ENCODE results near the gene LDLRAD4.

The LDLRAD4 gene

GRCh38 chr18:13390196-13390595 lies 171.6 kb downstream of the LDLRAD4 start:
- FAIRE-seq (no peak), DNase-seq (ENCODE audit: insufficient read length, low spot score) (no peak)
- no peak for TF ChIP-seq POLR2A (IDR thresholded peaks at IDR 0.05; ENCODE audit: low read depth, low read length)

DNA sequence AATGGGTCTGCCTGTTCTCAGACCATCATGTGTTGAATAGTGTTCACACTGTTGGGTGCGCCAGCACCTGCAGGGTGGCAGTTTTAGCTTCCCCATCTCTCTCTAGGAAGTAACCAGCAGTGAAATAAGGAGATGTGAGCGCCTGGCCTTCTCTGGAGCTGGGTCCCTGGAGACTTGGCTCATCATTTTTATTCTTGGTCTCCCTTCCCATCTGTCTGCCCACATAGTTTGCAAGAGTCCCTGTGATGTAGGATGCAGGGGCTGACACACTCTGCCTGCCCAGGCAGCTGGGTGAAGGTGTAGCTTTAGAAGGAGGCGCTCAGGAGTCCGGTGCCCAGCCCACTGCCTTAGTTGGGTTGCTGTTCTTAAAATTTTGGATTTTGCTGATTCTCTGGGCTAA lies 172.2 kb downstream of the LDLRAD4 start:
- no peak for FAIRE-seq
- DNase-seq (ENCODE audit: insufficient read length, low spot score): no peak
- TF ChIP-seq POLR2A (IDR thresholded peaks at IDR 0.05; ENCODE audit: low read depth, low read length): no peak

DNA sequence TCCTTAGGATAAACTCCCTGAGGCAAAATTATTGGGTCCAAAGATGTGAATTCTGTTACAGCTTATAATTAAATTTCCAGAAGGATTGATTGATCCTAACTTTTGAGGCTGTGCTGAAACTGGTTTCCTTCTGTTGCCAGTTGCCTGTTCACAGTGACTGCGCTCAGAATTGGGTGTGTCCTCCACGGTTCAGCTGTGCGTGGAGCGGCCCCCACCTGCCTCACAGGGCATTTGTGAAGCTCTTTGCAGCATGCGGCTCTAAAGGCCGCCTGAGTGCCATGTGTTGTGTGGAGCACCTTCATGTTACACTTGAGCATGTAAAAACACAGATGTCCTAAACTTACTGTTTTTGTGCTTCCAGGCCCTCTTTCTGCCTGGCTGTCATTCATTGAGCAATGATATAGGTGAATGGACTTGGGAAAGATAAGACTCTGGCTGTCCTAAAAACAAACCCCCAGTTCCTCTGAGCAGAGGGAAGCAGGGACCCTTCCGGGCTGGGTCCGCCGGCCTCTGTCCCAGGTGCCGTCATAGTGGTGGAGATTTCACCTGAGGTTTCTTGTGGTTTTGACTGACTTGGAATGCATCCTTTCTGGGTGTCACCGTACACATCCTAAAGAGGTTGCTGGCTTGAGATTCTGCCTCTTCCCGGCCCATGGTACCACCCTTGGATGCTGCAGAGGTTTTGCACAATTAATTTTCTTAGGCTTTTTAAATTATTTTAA lies 173.6 kb downstream of the LDLRAD4 start:
- FAIRE-seq: no peak
- no peak for DNase-seq (ENCODE audit: insufficient read length, low spot score)
- TF ChIP-seq POLR2A (IDR thresholded peaks at IDR 0.05; ENCODE audit: low read depth, low read length): no peak

DNA sequence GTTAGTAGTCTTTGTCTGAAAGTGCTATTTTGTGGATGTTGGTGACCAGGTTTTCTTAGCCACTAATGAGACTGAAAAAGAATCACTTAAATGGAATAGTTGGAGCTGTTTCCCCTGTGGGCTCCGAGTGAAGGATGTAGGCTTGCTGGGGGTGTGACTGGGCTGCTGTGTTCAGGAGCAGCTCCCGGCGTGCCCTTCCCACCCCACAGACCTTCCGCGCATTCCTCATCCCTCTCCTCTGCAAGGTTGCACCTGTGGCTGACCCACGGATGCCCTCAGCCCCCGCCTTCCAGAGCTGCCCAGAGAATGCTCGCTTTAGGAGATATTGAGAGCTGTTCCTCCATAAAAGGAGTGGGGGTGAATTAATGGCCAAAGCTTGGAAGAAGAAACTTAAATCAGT lies 174.3 kb downstream of the LDLRAD4 start:
- no peak for FAIRE-seq
- TF ChIP-seq POLR2A (IDR thresholded peaks at IDR 0.05; ENCODE audit: low read depth, low read length): no peak
- DNase-seq (ENCODE audit: insufficient read length, low spot score): no peak

- FAIRE-seq (no peak), DNase-seq (ENCODE audit: insufficient read length, low spot score) (no peak)
These were observed 174.8 kb downstream of the LDLRAD4 start for GRCh38 chr18:13393338-13393737.

DNA sequence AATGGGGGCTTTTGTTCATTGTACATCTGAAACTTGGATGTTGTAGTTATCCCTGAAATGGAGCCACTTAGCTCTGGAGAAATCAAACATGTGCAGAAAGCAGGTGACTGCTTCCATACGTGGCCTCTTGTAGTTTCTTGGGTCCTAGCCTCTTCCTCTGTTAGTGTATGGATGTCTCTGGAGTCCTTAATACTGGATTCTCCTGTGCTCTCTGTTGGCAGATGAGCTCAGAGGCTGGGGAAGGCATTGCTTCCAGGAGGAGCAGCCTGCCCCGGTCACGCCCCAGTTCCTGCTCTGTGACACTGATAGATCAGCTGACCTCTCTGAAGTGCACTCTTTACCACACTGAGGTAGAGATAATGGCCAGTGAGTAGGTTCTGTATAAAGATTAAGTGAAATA lies 176.2 kb downstream of the LDLRAD4 start:
- DNase-seq (ENCODE audit: insufficient read length, low spot score): no peak
- TF ChIP-seq POLR2A (IDR thresholded peaks at IDR 0.05; ENCODE audit: low read depth, low read length): no peak
- no peak for FAIRE-seq

More at GRCh38 chr18:13393338-13393737, 174.8 kb downstream of the LDLRAD4 start:
- no peak for TF ChIP-seq POLR2A (IDR thresholded peaks at IDR 0.05; ENCODE audit: low read depth, low read length)

DNA sequence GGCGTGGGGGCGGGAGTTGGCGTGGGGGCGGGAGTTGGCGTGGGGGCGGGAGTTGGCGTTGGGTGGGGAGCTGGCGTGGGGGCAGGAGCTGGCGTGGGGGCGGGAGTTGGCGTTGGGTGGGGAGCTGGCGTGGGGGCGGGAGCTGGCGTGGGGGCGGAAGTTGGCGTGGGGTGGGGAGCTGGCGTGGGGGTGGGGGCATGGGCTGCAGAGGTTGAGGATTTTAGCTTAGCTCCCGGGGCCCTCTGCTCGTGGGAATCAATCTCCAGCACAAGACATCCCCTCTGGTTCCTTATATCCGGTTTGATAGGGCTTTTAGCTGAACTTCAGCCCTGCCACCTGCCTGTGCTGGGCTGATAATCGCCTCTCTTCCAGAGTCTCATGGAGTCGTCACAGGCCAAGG lies 177.0 kb downstream of the LDLRAD4 start:
- FAIRE-seq (no peak), DNase-seq (ENCODE audit: insufficient read length, low spot score) (no peak)
- TF ChIP-seq POLR2A (IDR thresholded peaks at IDR 0.05; ENCODE audit: low read depth, low read length): no peak

DNA sequence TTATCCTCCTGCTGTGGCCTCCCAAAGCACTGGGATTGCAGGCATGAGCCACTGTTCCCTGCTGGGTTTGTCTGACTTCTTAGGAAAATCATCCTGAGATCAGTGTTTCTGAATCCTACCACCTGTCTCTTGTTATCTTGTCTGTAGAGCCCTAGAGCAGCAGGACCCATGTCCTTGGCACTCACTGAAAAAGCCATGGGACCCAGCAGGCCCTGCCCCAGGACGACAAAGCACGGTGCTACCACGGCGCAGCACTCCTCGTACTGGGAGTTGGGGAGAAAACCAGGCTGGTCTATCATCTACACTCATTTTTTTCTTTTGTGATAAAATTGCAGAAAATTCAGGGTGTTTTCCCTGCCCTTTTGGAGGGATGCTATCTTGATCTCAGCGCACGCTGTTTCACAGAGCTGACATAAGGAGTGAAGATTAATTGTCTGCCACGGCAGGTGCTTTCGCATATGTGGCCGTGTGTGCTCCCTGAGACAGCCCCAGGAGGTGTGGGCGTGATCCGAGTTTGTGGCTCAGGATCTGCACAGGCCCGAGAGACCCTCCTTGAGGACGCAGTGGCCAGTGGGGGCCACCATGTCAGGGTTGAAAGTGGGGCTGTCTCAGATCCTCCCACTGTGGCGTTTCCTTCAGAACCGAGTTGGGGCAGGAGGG lies 179.1 kb downstream of the LDLRAD4 start:
- FAIRE-seq: no peak

GRCh38 chr18:13398631-13399030 lies 180.1 kb downstream of the LDLRAD4 start:
- no peak for DNase-seq (ENCODE audit: insufficient read length, low spot score)
- no peak for TF ChIP-seq POLR2A (IDR thresholded peaks at IDR 0.05; ENCODE audit: low read depth, low read length)
- FAIRE-seq: no peak

More for the DNA sequence above, 179.1 kb downstream of the LDLRAD4 start:
- no peak for DNase-seq (ENCODE audit: insufficient read length, low spot score)
- no peak for TF ChIP-seq POLR2A (IDR thresholded peaks at IDR 0.05; ENCODE audit: low read depth, low read length)

- FAIRE-seq (no peak), DNase-seq (ENCODE audit: insufficient read length, low spot score) (no peak)
- no peak for TF ChIP-seq POLR2A (IDR thresholded peaks at IDR 0.05; ENCODE audit: low read depth, low read length)
These were observed 181.0 kb downstream of the LDLRAD4 start for GRCh38 chr18:13399511-13399910.

DNA sequence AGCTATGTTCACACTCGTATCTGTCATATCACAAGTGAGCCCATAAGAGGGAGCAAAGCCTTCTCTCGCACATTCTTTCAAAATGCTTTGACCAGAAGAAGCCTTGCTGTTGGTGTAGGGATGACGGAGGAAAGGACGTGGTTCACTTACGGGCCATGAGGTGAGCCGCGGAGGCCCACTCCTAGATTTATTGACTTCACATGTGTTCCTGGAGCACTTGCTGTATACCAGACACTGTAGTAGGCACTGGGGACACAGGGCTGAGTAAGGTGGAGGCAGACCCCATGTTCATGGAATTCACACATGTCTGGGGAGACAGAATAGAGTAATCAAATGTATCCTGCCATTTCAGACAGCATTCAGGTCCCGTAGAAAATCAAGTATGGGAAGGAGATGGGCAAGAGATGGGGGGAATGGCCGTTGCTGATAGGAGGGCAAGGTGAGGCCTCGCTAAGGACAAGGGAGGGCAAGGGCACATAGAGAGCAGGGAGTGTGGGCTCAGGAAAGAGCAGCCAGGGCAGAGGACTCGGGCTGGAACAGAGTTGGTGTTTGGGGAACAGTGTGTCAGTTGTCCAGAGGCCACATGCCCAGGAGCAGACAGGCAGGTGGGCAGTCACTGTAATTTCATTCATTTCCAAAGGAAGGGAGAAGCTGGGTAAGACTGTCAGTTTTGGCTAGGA lies 182.2 kb downstream of the LDLRAD4 start:
- no peak for DNase-seq (ENCODE audit: insufficient read length, low spot score)

DNA sequence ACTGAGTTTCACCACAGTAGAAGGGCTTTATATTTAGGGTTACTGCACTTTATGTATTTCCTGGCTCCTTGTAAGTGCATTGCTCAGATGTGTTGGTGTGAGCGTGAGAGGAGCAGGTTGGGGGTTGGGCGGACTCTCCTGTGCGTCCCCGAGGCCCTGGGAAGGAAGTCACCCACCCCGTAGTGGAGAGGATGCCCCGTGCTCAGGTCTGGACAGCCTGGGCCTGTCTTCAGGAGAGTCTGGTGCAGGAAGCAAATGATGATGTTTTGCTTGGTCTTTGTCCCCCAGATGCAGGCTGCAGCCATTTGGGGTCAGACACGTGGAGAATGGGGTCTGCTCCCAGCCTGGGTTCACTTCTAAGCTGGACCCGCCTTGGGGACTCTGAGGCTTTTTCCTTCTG lies 182.8 kb downstream of the LDLRAD4 start:
- no peak for FAIRE-seq
- no peak for DNase-seq (ENCODE audit: insufficient read length, low spot score)
- TF ChIP-seq POLR2A (IDR thresholded peaks at IDR 0.05; ENCODE audit: low read depth, low read length): no peak

More for the DNA sequence above, 182.2 kb downstream of the LDLRAD4 start:
- TF ChIP-seq POLR2A (IDR thresholded peaks at IDR 0.05; ENCODE audit: low read depth, low read length): no peak
- no peak for FAIRE-seq

DNA sequence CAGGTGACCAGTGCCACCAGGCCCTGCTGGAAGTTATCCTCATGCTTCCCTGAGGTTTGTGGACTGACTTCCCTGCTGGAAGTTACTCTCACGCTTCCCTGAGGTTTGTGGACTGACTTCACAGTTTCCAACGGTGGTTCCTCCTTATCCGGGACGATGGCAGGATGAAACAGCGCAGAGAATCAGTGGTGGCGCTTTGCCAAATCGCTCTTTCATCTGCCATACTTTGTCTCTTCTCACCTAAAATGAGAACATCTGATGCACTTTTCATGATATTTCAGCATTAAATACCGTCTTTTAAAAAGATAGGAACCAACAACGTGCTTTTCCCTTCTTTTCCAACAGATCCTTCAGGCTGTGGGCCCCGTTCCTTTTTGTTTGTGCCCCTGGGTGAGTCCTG lies 183.3 kb downstream of the LDLRAD4 start:
- DNase-seq (ENCODE audit: insufficient read length, low spot score): no peak
- FAIRE-seq: no peak
- TF ChIP-seq POLR2A (IDR thresholded peaks at IDR 0.05; ENCODE audit: low read depth, low read length): no peak

DNA sequence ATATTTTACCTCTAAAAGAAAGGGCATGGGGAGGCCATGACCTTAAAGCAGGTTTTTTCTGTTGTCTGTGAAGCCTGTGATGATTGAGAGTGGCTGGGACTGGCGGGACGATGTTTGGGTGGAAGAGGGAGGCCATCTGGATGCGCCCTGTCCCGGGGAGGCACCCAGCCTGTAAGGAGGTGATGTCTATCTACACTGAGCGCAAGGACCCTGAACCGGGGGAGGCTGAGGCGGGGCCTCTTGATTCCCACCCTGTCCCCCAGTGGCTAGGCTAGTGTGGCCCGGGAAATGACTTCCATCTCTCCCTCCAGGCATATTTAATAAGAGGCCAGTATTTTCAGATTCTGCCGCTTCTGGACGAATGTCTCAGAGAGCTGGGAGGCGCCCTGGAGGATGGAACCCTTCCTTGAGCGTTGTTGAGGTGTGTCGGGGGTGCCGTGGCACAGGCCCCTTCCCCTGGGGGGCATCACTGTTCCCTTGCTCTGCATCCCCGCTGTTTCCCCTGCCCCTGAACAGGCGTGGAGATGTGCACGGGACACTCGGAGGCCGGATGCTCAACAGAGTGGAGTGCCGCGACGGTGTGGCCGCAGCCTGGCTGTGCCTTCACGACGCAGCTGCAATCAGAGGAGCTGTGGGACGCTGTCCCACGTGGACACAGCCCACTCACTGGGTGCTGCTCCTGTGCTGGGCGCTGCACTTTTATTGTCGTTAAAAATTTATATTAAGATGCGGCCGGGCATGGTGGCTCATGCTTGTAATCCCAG lies 185.4 kb downstream of the LDLRAD4 start:
- DNase-seq (ENCODE audit: insufficient read length, low spot score) (no peak), FAIRE-seq (no peak)
- no peak for TF ChIP-seq POLR2A (IDR thresholded peaks at IDR 0.05; ENCODE audit: low read depth, low read length)

All from H54 (cell line).